Calu3 (cell line): Measurements from ENCODE around the gene OXER1. TPM values are rescaled to one million over a fixed set of nuclear protein-coding genes. Genes with fewer than 3 reads are reported as not detected.

Experiments
- BruUV-seq: library from RNA; stranded (reverse); fragments of 400-500 nt; replicated peaks from 2 replicates; lab custom pipeline; 2021; lab: Mats Ljungman, UMichigan
- CTCF ChIA-PET: fragments of 300-600 bp; sonication (Branson Sonifier 250); formaldehyde crosslinking; loops from one replicate; lab custom pipeline; 2022; ENCODE audit warnings: antibody characterized with exemption; lab: Charles Lee
- DNase-seq: peaks from one replicate; pipeline ENCODE4 v3.0.0; 2022
- H3K27ac Mint-ChIP-seq: one replicate; pipeline ENCODE4 v1.8.0; 2022; ENCODE audit warnings: mixed read lengths; ENCODE audit not compliant: unreplicated experiment
- H3K27me3 Mint-ChIP-seq: one replicate; pipeline ENCODE4 v1.8.0; 2022; ENCODE audit warnings: mixed read lengths; ENCODE audit not compliant: unreplicated experiment
- H3K36me3 Mint-ChIP-seq: one replicate; pipeline ENCODE4 v1.8.0; 2022; ENCODE audit warnings: mild to moderate bottlenecking, moderate library complexity, mixed read lengths; ENCODE audit not compliant: insufficient read depth, unreplicated experiment
- H3K4me1 Mint-ChIP-seq: one replicate; pipeline ENCODE4 v1.8.0; 2022; ENCODE audit warnings: mild to moderate bottlenecking, low read depth, mixed read lengths; ENCODE audit not compliant: unreplicated experiment
- H3K4me3 Mint-ChIP-seq: one replicate; pipeline ENCODE4 v1.8.0; 2022; ENCODE audit warnings: mild to moderate bottlenecking, low read depth, moderate library complexity, mixed read lengths; ENCODE audit not compliant: unreplicated experiment
- H3K9me3 Mint-ChIP-seq: one replicate; pipeline ENCODE4 v1.8.0; 2022; ENCODE audit warnings: low read depth, mixed read lengths; ENCODE audit not compliant: unreplicated experiment
- intact Hi-C: fragments of 100-400 bp; cut with micrococcal nuclease; formaldehyde crosslinking; loops from one replicate; pipeline ENCODE4 v1.10.0; 2022; ENCODE audit not compliant: unreplicated experiment
- total RNA-seq: library from RNA; stranded (reverse); gene quantifications from 2 replicates; pipeline ENCODE4 v1.2.3, GENCODE V29; 2022
- TF ChIP-seq, protein P1 (sequence below): fragments of 200-600 bp; IDR thresholded peaks from one replicate; pipeline ENCODE4 v1.8.0; 2022; ENCODE audit warnings: antibody characterized with exemption; ENCODE audit not compliant: unreplicated experiment

The OXER1 gene
- total RNA-seq, 1 experiment from 2014 or later: 0.59 TPM

GRCh38 chr2:42743659-42743990, 20.3 kb downstream of the OXER1 start:
- Mint-ChIP-seq H3K27me3 (no peaks in the 10 kb centered on the region), H3K9me3 (no peaks in the 10 kb centered on the region), H3K36me3 (no peaks in the 10 kb centered on the region), H3K4me3 (no peak overlapping the region), H3K27ac (no peak overlapping the region), H3K4me1 (no peaks in the 10 kb centered on the region)
- BruUV-seq: no TSS peak
- DNase-seq: no peak
- intact Hi-C loops: no loop called here
- CTCF ChIA-PET: no interaction called here
- TF ChIP-seq, protein P1, sequence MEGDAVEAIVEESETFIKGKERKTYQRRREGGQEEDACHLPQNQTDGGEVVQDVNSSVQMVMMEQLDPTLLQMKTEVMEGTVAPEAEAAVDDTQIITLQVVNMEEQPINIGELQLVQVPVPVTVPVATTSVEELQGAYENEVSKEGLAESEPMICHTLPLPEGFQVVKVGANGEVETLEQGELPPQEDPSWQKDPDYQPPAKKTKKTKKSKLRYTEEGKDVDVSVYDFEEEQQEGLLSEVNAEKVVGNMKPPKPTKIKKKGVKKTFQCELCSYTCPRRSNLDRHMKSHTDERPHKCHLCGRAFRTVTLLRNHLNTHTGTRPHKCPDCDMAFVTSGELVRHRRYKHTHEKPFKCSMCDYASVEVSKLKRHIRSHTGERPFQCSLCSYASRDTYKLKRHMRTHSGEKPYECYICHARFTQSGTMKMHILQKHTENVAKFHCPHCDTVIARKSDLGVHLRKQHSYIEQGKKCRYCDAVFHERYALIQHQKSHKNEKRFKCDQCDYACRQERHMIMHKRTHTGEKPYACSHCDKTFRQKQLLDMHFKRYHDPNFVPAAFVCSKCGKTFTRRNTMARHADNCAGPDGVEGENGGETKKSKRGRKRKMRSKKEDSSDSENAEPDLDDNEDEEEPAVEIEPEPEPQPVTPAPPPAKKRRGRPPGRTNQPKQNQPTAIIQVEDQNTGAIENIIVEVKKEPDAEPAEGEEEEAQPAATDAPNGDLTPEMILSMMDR: no peak

DNA sequence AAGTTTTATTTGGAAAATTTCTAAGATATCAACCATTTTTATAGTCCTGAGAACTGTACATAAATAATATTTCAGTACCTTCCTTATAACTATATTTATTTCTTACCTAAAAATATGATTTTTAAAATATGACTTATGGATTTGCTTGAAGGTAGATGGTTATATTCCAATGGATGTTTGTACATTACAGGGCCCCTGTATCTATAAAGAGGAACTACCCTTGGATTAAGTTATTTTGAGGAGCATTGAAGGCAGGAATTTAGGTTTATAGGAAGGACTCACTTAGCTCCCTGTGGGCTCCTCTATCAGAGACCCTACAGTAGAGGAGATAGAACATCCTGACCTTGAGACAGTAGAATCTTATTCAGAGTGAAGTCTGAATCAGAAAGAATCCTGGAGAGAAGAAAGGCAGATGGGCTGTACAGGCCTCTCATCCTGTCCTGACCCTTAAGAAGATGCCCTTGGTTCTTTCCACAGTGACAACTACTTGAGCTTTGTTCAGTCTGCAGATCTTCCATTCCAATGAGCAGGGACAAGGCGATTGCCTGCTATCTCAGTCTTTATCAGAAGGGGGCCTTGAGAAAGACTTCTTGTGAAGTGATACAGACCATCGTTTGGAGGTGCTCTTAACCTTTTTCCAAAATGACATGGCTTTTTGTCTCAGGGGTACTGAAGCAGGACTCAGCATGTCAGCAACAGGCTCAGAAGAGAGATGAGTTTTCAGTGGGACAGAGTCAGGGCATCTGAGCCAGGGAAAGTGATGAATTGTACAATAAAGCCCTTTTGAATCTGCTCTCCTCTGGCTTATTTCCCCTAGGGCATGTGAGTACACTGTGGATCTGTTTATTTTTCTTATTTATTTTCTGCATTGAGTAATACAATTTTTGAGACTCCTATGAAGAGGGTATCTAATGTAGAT, 20.9 kb downstream of the OXER1 start:
- DNase-seq: no peak
- no peaks in the 10 kb centered on the region for H3K9me3 Mint-ChIP-seq
- CTCF ChIA-PET: interaction anchor here (0.7 kb wide), 1 partner anchor 652 kb away, joined by 3 read pairs; no protein-coding TSS in a partner anchor
- intact Hi-C loops: no loop called here
- no peaks in the 10 kb centered on the region for H3K36me3 Mint-ChIP-seq
- H3K4me1 Mint-ChIP-seq: no peaks in the 10 kb centered on the region
- H3K27me3 Mint-ChIP-seq: no peaks in the 10 kb centered on the region
- no TSS peak for BruUV-seq
- TF ChIP-seq, protein P1: no peak
- H3K27ac Mint-ChIP-seq: no peak overlapping the region
- H3K4me3 Mint-ChIP-seq: no peak overlapping the region

GRCh38 chr2:42741140-42741539, 22.8 kb downstream of the OXER1 start:
- no peaks in the 10 kb centered on the region for H3K4me1 Mint-ChIP-seq
- TF ChIP-seq, protein P1: no peak
- no peak overlapping the region for H3K4me3 Mint-ChIP-seq
- no peaks in the 10 kb centered on the region for H3K36me3 Mint-ChIP-seq
- no peaks in the 10 kb centered on the region for H3K27me3 Mint-ChIP-seq
- H3K27ac Mint-ChIP-seq: no peak overlapping the region
- no TSS peak for BruUV-seq
- intact Hi-C loops: no loop called here
- H3K9me3 Mint-ChIP-seq: peaks cover 3% of the 10 kb centered on the region
- no peak for DNase-seq
- CTCF ChIA-PET: no interaction called here

- H3K36me3 Mint-ChIP-seq: no peaks in the 10 kb centered on the region
- intact Hi-C loops: no loop called here
- no peak overlapping the region for H3K27ac Mint-ChIP-seq
- H3K4me1 Mint-ChIP-seq: no peaks in the 10 kb centered on the region
- no peaks in the 10 kb centered on the region for H3K27me3 Mint-ChIP-seq
- H3K4me3 Mint-ChIP-seq: no peak overlapping the region
- peaks cover 3% of the 10 kb centered on the region for H3K9me3 Mint-ChIP-seq
- TF ChIP-seq, protein P1: no peak
- DNase-seq: no peak
- no TSS peak for BruUV-seq
- CTCF ChIA-PET: no interaction called here
Observed at GRCh38 chr2:42736598-42737322, 27.2 kb downstream of the OXER1 start.
